ENCODE data around the gene MBD5.
"Not testable (repeated sequence)": the region's sequence is repeated elsewhere in the genome, so short reads cannot be mapped to it uniquely, and the experiment has no call there.

Gene MBD5

GRCh38 chr2:148007219-148007900, 13.5 kb upstream of the MBD5 start:
- no peaks in the 10 kb centered on the region for H3K4me1 ChIP-seq
- peaks cover 12% of the 10 kb centered on the region; the same call in 1 of the 2 replicates for H3K9me3 ChIP-seq

GRCh38 chr2:148008411-148008810, 12.5 kb upstream of the MBD5 start:
- H3K4me1 ChIP-seq; H3K27me3 ChIP-seq (ENCODE audit: low read depth); H3K9me3 ChIP-seq; H3K36me3 ChIP-seq (replicated peaks); DNase-seq (ENCODE audit: low spot score in 2 of 2); H3K4me3 ChIP-seq; in situ Hi-C loops (cut with MboI; ENCODE audit: low sequenced_read_pairs): not testable (repeated sequence)

More at GRCh38 chr2:148007219-148007900, 13.5 kb upstream of the MBD5 start:
- in situ Hi-C loops (cut with MboI; ENCODE audit: low sequenced_read_pairs): no loop called here
- Histone ChIP-seq H3K4me3 (no peak overlapping the region), H3K36me3 (replicated peaks) (no peaks in the 10 kb centered on the region), H3K27me3 (ENCODE audit: low read depth) (no peaks in the 10 kb centered on the region)
- DNase-seq (ENCODE audit: low spot score in 2 of 2): no peak

GRCh38 chr2:148013876-148014275, 7.0 kb upstream of the MBD5 start:
- DNase-seq (ENCODE audit: low spot score in 2 of 2): no peak
- no peak overlapping the region for H3K4me3 ChIP-seq
- in situ Hi-C loops (cut with MboI; ENCODE audit: low sequenced_read_pairs): no loop called here
- H3K9me3 ChIP-seq: no peaks in the 10 kb centered on the region
- no peaks in the 10 kb centered on the region; the same call in 1 of the 2 replicates for H3K4me1 ChIP-seq
- H3K27me3 ChIP-seq (ENCODE audit: low read depth): no peaks in the 10 kb centered on the region
- no peaks in the 10 kb centered on the region for H3K36me3 ChIP-seq (replicated peaks)

GRCh38 chr2:148014616-148015015, 6.3 kb upstream of the MBD5 start:
- H3K4me1 ChIP-seq: no peaks in the 10 kb centered on the region; the same call in 1 of the 2 replicates
- no peak for DNase-seq (ENCODE audit: low spot score in 2 of 2)
- H3K27me3 ChIP-seq (ENCODE audit: low read depth): no peaks in the 10 kb centered on the region
- no peaks in the 10 kb centered on the region for H3K36me3 ChIP-seq (replicated peaks)
- H3K4me3 ChIP-seq: no peak overlapping the region
- in situ Hi-C loops (cut with MboI; ENCODE audit: low sequenced_read_pairs): no loop called here
- H3K9me3 ChIP-seq: no peaks in the 10 kb centered on the region

- Histone ChIP-seq H3K27me3 (ENCODE audit: low read depth) (no peaks in the 10 kb centered on the region), H3K4me1 (peaks cover 9% of the 10 kb centered on the region), H3K36me3 (replicated peaks) (0 out of 2 replicates have a peak, but pooled peaks cover 3% of the 10 kb centered on the region), H3K9me3 (no peaks in the 10 kb centered on the region), H3K4me3 (peak within 1 kb of the TSS; percentile 62)
- peak; percentile 99 for DNase-seq (ENCODE audit: low spot score in 2 of 2)
- in situ Hi-C loops (cut with MboI; ENCODE audit: low sequenced_read_pairs): no loop called here
Observed at GRCh38 chr2:148020111-148021058, 506 bp upstream of the MBD5 start, which contains the start of gene ORC4. TSS of gene ORC4 (minus strand) at chr2:148020737. CDS start at chr2:147975958, 44,779 bp downstream.

GRCh38 chr2:148021886-148022285, 995 bp downstream of the MBD5 start:
- peak overlapping the region; percentile 62 for H3K4me3 ChIP-seq
- no peak for DNase-seq (ENCODE audit: low spot score in 2 of 2)
- in situ Hi-C loops (cut with MboI; ENCODE audit: low sequenced_read_pairs): no loop called here
- H3K9me3 ChIP-seq: no peaks in the 10 kb centered on the region
- 0 out of 2 replicates have a peak, but pooled peaks cover 3% of the 10 kb centered on the region for H3K36me3 ChIP-seq (replicated peaks)
- H3K4me1 ChIP-seq: peaks cover 16% of the 10 kb centered on the region
- no peaks in the 10 kb centered on the region for H3K27me3 ChIP-seq (ENCODE audit: low read depth)

- in situ Hi-C loops (cut with MboI; ENCODE audit: low sequenced_read_pairs): no loop called here
- Histone ChIP-seq H3K36me3 (replicated peaks) (0 out of 2 replicates have a peak, but pooled peaks cover 3% of the 10 kb centered on the region), H3K9me3 (no peaks in the 10 kb centered on the region), H3K4me3 (peak overlapping the region; percentile 62), H3K27me3 (ENCODE audit: low read depth) (no peaks in the 10 kb centered on the region), H3K4me1 (peaks cover 16% of the 10 kb centered on the region)
- no peak for DNase-seq (ENCODE audit: low spot score in 2 of 2)
Observed at GRCh38 chr2:148022351-148022750, 1.5 kb downstream of the MBD5 start.

GRCh38 chr2:148022882-148023281, 2.0 kb downstream of the MBD5 start:
- Histone ChIP-seq H3K4me1 (peaks cover 16% of the 10 kb centered on the region), H3K9me3 (no peaks in the 10 kb centered on the region), H3K27me3 (ENCODE audit: low read depth) (no peaks in the 10 kb centered on the region), H3K36me3 (replicated peaks) (0 out of 2 replicates have a peak, but pooled peaks cover 3% of the 10 kb centered on the region), H3K4me3 (peak overlapping the region; percentile 62)
- in situ Hi-C loops (cut with MboI; ENCODE audit: low sequenced_read_pairs): no loop called here
- no peak for DNase-seq (ENCODE audit: low spot score in 2 of 2)

GRCh38 chr2:148023861-148024260, 3.0 kb downstream of the MBD5 start:
- no peak overlapping the region for H3K4me3 ChIP-seq
- 0 out of 2 replicates have a peak, but pooled peaks cover 3% of the 10 kb centered on the region for H3K36me3 ChIP-seq (replicated peaks)
- no peaks in the 10 kb centered on the region for H3K27me3 ChIP-seq (ENCODE audit: low read depth)
- no peak for DNase-seq (ENCODE audit: low spot score in 2 of 2)
- no peaks in the 10 kb centered on the region for H3K9me3 ChIP-seq
- H3K4me1 ChIP-seq: peaks cover 16% of the 10 kb centered on the region
- in situ Hi-C loops (cut with MboI; ENCODE audit: low sequenced_read_pairs): no loop called here

GRCh38 chr2:148026573-148026972, 5.7 kb downstream of the MBD5 start:
- in situ Hi-C loops (cut with MboI; ENCODE audit: low sequenced_read_pairs): no loop called here
- 0 out of 2 replicates have a peak, but pooled peaks cover 3% of the 10 kb centered on the region for H3K36me3 ChIP-seq (replicated peaks)

GRCh38 chr2:148027822-148028221, 6.9 kb downstream of the MBD5 start:
- in situ Hi-C loops (cut with MboI; ENCODE audit: low sequenced_read_pairs): no loop called here
- H3K4me1 ChIP-seq: peaks cover 13% of the 10 kb centered on the region
- no peaks in the 10 kb centered on the region for H3K9me3 ChIP-seq
- H3K36me3 ChIP-seq (replicated peaks): 0 out of 2 replicates have a peak, but pooled peaks cover 3% of the 10 kb centered on the region
- H3K27me3 ChIP-seq (ENCODE audit: low read depth): no peaks in the 10 kb centered on the region
- DNase-seq (ENCODE audit: low spot score in 2 of 2): no peak
- no peak overlapping the region for H3K4me3 ChIP-seq

More at GRCh38 chr2:148026573-148026972, 5.7 kb downstream of the MBD5 start:
- DNase-seq (ENCODE audit: low spot score in 2 of 2): no peak
- no peaks in the 10 kb centered on the region for H3K27me3 ChIP-seq (ENCODE audit: low read depth)
- peaks cover 16% of the 10 kb centered on the region for H3K4me1 ChIP-seq
- H3K9me3 ChIP-seq: no peaks in the 10 kb centered on the region
- no peak overlapping the region for H3K4me3 ChIP-seq

- H3K4me1 ChIP-seq: peaks cover 7% of the 10 kb centered on the region
- H3K4me3 ChIP-seq: no peak overlapping the region
- H3K36me3 ChIP-seq (replicated peaks): 0 out of 2 replicates have a peak, but pooled peaks cover 3% of the 10 kb centered on the region
- H3K9me3 ChIP-seq: no peaks in the 10 kb centered on the region
- no peak for DNase-seq (ENCODE audit: low spot score in 2 of 2)
- in situ Hi-C loops (cut with MboI; ENCODE audit: low sequenced_read_pairs): no loop called here
- no peaks in the 10 kb centered on the region for H3K27me3 ChIP-seq (ENCODE audit: low read depth)
Observed at GRCh38 chr2:148028781-148029180, 7.9 kb downstream of the MBD5 start.

- no peak overlapping the region for H3K4me3 ChIP-seq
Observed at GRCh38 chr2:148031152-148031551, 10.3 kb downstream of the MBD5 start.

More at GRCh38 chr2:148031152-148031551, 10.3 kb downstream of the MBD5 start:
- no peaks in the 10 kb centered on the region for H3K27me3 ChIP-seq (ENCODE audit: low read depth)
- H3K9me3 ChIP-seq: no peaks in the 10 kb centered on the region
- H3K4me1 ChIP-seq: peaks cover 1% of the 10 kb centered on the region
- DNase-seq (ENCODE audit: low spot score in 2 of 2): no peak
- no peaks in the 10 kb centered on the region for H3K36me3 ChIP-seq (replicated peaks)
- in situ Hi-C loops (cut with MboI; ENCODE audit: low sequenced_read_pairs): no loop called here
